Mucosa of stomach (tissue), 1 donor: ENCODE measurements around the gene CRNKL1.

Source experiments
- H3K27me3 ChIP-seq: one replicate; pipeline ENCODE4 v1.7.0; 2013; ENCODE audit warnings: mild to moderate bottlenecking, low read length; ENCODE audit not compliant: control insufficient read depth, insufficient read depth
- H3K36me3 ChIP-seq: one replicate; pipeline ENCODE4 v1.7.0; 2013; ENCODE audit warnings: low read length; ENCODE audit not compliant: control insufficient read depth, insufficient read depth
- H3K4me1 ChIP-seq: one replicate; pipeline ENCODE4 v1.7.0; 2013; ENCODE audit warnings: mild to moderate bottlenecking, low read length; ENCODE audit not compliant: control insufficient read depth, insufficient read depth
- H3K4me3 ChIP-seq: one replicate; pipeline ENCODE4 v1.7.0; 2013; ENCODE audit warnings: low read length
- H3K9ac ChIP-seq: one replicate; pipeline ENCODE4 v1.7.0; 2013; ENCODE audit warnings: mild to moderate bottlenecking, low read length, moderate library complexity
- H3K9me3 ChIP-seq: one replicate; pipeline ENCODE4 v1.7.0; 2013; ENCODE audit warnings: mild to moderate bottlenecking, low read length, moderate library complexity; ENCODE audit not compliant: control insufficient read depth
- donor health status: Pancreatic carcinoma.

The CRNKL1 gene

DNA sequence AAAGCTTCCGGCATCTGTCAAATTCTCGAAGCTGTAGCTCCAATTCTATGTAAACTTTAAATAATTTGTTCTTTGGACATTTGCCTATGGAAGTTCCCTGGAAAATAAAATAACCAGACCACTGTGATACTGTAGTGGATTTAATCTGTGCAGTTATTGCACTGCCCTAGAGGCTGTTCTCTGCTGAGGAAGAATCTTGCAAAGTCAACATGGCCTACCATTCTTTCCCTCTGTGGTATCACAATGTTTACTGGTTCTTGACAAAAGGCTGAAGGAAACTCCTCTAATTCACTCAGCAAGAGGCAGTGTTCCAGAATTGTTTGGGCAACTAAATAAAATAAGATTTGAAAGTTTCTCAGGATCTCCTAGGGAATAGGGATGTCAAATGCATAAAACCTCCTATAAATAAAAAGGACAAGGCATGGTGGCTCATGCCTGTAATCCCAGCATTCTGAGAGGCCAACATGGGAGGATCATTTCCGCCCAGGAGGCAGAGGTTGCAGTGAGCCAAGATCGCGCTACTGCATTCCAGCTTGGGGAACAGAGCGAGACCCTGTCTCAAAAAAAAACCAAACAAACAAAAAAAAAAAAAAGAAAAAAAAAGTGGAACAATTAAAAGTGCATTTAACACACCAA, 12.4 kb downstream of the CRNKL1 start:
- no peak overlapping the region for H3K4me3 ChIP-seq
- H3K9ac ChIP-seq: no peak overlapping the region
- H3K27me3 ChIP-seq: no peaks in the 10 kb centered on the region
- H3K36me3 ChIP-seq: peaks cover 9% of the 10 kb centered on the region
- no peaks in the 10 kb centered on the region for H3K4me1 ChIP-seq
- H3K9me3 ChIP-seq: no peaks in the 10 kb centered on the region

DNA sequence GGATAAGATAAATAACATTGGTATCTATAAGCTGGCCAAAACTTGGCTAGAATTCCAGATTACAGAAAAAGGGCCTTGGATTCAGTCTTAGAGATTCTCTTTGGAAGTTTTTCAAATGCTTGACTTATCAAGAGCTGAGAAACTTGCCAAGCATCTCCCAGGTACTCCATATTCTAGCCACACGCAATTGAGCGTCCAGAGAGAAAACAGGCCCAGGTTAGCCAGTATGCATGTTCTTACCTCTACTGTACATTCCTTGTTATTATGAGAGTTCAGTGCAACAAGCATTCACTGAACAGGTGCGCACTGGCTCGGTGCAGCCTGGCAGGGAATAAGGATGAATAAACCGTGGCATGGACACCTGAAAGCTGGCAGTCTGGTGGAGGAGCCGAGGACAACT, 13.7 kb downstream of the CRNKL1 start:
- Histone ChIP-seq H3K9me3 (no peaks in the 10 kb centered on the region), H3K4me3 (no peak overlapping the region), H3K9ac (no peak overlapping the region), H3K36me3 (peaks cover 9% of the 10 kb centered on the region), H3K27me3 (no peaks in the 10 kb centered on the region), H3K4me1 (no peaks in the 10 kb centered on the region)

DNA sequence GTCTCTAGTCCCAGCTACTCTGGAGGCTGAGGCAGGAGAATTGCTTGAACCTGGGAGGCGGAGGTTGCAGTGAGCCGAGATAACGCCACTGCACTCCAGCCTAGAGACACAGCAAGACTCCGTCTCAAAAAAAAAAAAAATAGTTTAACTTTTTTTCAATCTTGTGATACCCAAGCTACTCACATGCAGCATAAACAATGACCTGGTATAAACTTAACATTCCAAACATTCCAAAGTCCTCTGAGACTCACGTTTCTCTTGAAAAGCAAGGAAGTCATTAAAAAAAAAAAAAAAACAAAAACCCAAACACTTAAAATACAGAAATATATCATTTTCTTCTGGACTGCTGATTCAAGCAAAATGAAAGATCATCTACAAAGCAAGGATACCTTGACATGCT, 14.3 kb downstream of the CRNKL1 start:
- Histone ChIP-seq H3K4me3 (no peak overlapping the region), H3K27me3 (no peaks in the 10 kb centered on the region), H3K4me1 (no peaks in the 10 kb centered on the region), H3K36me3 (peaks cover 9% of the 10 kb centered on the region), H3K9ac (no peak overlapping the region), H3K9me3 (no peaks in the 10 kb centered on the region)

GRCh38 chr20:20036756-20037155, 15.5 kb downstream of the CRNKL1 start:
- Histone ChIP-seq H3K36me3 (peaks cover 9% of the 10 kb centered on the region), H3K4me1 (no peaks in the 10 kb centered on the region), H3K9ac (no peak overlapping the region), H3K9me3 (no peaks in the 10 kb centered on the region), H3K27me3 (no peaks in the 10 kb centered on the region), H3K4me3 (no peak overlapping the region)

- no peak overlapping the region for H3K9ac ChIP-seq
- peaks cover 9% of the 10 kb centered on the region for H3K36me3 ChIP-seq
- no peaks in the 10 kb centered on the region for H3K9me3 ChIP-seq
- no peaks in the 10 kb centered on the region for H3K4me1 ChIP-seq
- no peak overlapping the region for H3K4me3 ChIP-seq
- no peaks in the 10 kb centered on the region for H3K27me3 ChIP-seq
These were observed 17.8 kb downstream of the CRNKL1 start for GRCh38 chr20:20034486-20034885.

- no peaks in the 10 kb centered on the region for H3K9me3 ChIP-seq
- H3K4me3 ChIP-seq: no peak overlapping the region
- no peak overlapping the region for H3K9ac ChIP-seq
- H3K36me3 ChIP-seq: peaks cover 10% of the 10 kb centered on the region
- H3K27me3 ChIP-seq: no peaks in the 10 kb centered on the region
- no peaks in the 10 kb centered on the region for H3K4me1 ChIP-seq
These were observed 20.5 kb downstream of the CRNKL1 start for GRCh38 chr20:20031790-20032189.

- Histone ChIP-seq H3K9ac (no peak overlapping the region), H3K36me3 (peaks cover 5% of the 10 kb centered on the region), H3K27me3 (no peaks in the 10 kb centered on the region)
These were observed 25.0 kb downstream of the CRNKL1 start for GRCh38 chr20:20027284-20027683.

GRCh38 chr20:20024942-20025341, 27.3 kb downstream of the CRNKL1 start:
- Histone ChIP-seq H3K9ac (no peak overlapping the region), H3K27me3 (no peaks in the 10 kb centered on the region), H3K4me3 (no peak overlapping the region), H3K9me3 (no peaks in the 10 kb centered on the region), H3K36me3 (peaks cover 5% of the 10 kb centered on the region), H3K4me1 (peaks cover 2% of the 10 kb centered on the region)

More at GRCh38 chr20:20027284-20027683, 25.0 kb downstream of the CRNKL1 start:
- no peaks in the 10 kb centered on the region for H3K9me3 ChIP-seq
- H3K4me3 ChIP-seq: no peak overlapping the region
- no peaks in the 10 kb centered on the region for H3K4me1 ChIP-seq

DNA sequence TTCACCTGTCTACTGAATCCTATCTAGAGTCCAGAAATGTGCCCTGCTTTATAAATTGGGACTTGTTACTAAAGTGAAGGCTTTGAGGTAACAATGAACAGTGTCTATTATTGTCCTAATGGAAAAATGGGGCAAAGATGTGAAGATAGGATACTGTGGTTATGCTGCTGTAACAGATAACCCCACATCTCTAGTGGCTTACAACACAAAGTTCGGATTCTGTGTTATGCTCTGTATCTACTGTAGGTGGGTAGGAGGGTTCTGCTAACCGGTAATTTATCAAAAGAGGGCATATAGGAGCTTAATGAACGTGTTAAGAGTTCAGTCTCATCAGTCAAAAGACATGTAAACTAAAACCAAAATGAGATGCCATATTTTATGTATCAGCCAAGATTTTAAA, 28.9 kb downstream of the CRNKL1 start:
- Histone ChIP-seq H3K4me3 (no peak overlapping the region), H3K9me3 (no peaks in the 10 kb centered on the region), H3K27me3 (no peaks in the 10 kb centered on the region), H3K4me1 (peaks cover 17% of the 10 kb centered on the region), H3K36me3 (peaks cover 5% of the 10 kb centered on the region), H3K9ac (no peak overlapping the region)

- Histone ChIP-seq H3K9ac (no peak overlapping the region), H3K36me3 (peaks cover 3% of the 10 kb centered on the region), H3K4me3 (no peak overlapping the region), H3K27me3 (no peaks in the 10 kb centered on the region), H3K9me3 (no peaks in the 10 kb centered on the region), H3K4me1 (peaks cover 24% of the 10 kb centered on the region)
These were observed 29.8 kb downstream of the CRNKL1 start for GRCh38 chr20:20022498-20022897.

DNA sequence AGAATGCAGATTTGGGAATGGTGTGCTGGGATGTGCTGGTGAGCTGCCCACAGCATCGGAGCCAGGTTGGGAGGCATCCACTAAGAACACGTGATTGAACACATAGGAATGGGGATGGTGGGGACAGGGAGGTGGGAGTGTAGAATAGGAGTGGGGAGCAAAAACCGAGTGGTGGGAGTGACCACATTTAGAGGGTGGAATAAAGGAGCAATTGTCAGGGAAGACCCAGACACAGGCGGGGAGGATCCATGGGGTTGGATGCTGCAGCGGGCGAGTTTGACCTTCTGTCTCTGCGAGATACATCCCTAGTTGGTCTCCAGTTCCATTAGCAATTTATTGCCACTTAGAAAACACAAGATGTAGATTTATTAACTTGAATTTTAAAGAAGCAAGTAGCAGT, 30.4 kb downstream of the CRNKL1 start:
- Histone ChIP-seq H3K36me3 (no peaks in the 10 kb centered on the region), H3K4me3 (no peak overlapping the region), H3K27me3 (no peaks in the 10 kb centered on the region), H3K4me1 (peaks cover 24% of the 10 kb centered on the region), H3K9ac (no peak overlapping the region), H3K9me3 (no peaks in the 10 kb centered on the region)

DNA sequence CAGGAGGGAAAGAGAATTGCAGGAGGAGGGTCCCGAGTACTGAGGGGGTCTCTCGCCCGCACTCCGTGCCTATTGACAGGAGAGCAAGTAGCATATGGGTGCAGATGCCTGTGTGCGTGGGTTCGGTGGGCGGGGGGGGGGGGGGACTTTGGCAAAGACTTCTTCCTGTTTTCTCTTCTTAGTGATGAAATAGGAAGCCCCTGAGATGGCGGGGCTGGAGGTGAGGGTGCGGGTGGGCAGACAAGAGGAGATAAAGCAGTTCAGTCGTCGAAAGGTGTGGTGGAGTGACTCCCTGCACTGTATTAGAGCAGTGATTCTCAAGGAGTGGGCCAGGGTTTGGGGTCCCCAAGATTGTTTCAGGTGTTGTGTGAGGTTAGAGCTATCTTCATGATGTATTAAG, 31.4 kb downstream of the CRNKL1 start:
- H3K9me3 ChIP-seq: no peaks in the 10 kb centered on the region
- no peak overlapping the region for H3K9ac ChIP-seq
- H3K4me1 ChIP-seq: peaks cover 25% of the 10 kb centered on the region
- no peaks in the 10 kb centered on the region for H3K36me3 ChIP-seq
- H3K4me3 ChIP-seq: no peak overlapping the region
- H3K27me3 ChIP-seq: no peaks in the 10 kb centered on the region

- Histone ChIP-seq H3K4me3 (no peak overlapping the region), H3K9ac (no peak overlapping the region), H3K36me3 (no peaks in the 10 kb centered on the region), H3K27me3 (no peaks in the 10 kb centered on the region), H3K4me1 (peaks cover 33% of the 10 kb centered on the region), H3K9me3 (no peaks in the 10 kb centered on the region)
These were observed 33.1 kb downstream of the CRNKL1 start for GRCh38 chr20:20019123-20019522.
